ENCODE data around the gene PRR5. TPM values are rescaled to one million over a fixed set of nuclear protein-coding genes. Genes with fewer than 3 reads are reported as not detected.

Gene PRR5
- total and polyA plus RNA-seq, 4 donors, result 11.5 to 49.1 (median 19.3) TPM

- no peaks in the 10 kb centered on the region for H3K4me1 ChIP-seq (ENCODE audit: control insufficient read depth in 4 of 4, insufficient read depth in 4 of 4, low read length in 3 of 4)
- TF ChIP-seq ZBTB33 (IDR thresholded peaks at IDR 0.05), result no peak
- TF ChIP-seq JUND (IDR thresholded peaks at IDR 0.05), result no peak
- no peak for TF ChIP-seq EGR1 (IDR thresholded peaks at IDR 0.05; ENCODE audit: low read depth in 2 of 2)
- TF ChIP-seq ATF3 (IDR thresholded peaks at IDR 0.05), result no peak
- H3K9ac ChIP-seq (ENCODE audit: low read depth in 1 of 2, low read length in 2 of 2), result no peak overlapping the region
- no peak for DNase-seq (ENCODE audit: low spot score)
- 95% methylated on average over 23 of the region's 23 CpGs for WGBS
- H3K9me3 ChIP-seq (ENCODE audit: control insufficient read depth in 4 of 4, low read length in 3 of 4), result no peaks in the 10 kb centered on the region
- H3K27me3 ChIP-seq (ENCODE audit: control insufficient read depth in 4 of 4, insufficient read depth in 4 of 4, low read length in 3 of 4), result no peaks in the 10 kb centered on the region
- H3K4me3 ChIP-seq (ENCODE audit: low read depth in 1 of 3, low read length in 3 of 3), result no peak overlapping the region
- H3K27ac ChIP-seq (ENCODE audit: low read depth in 1 of 2, low read length in 2 of 2), result no peak overlapping the region
- no peaks in the 10 kb centered on the region for H3K36me3 ChIP-seq (ENCODE audit: control insufficient read depth in 4 of 4, insufficient read depth in 3 of 4, low read depth in 1 of 4, low read length in 3 of 4)
These were observed 84.1 kb downstream of the PRR5 start for GRCh38 chr22:44786136-44786535.

- 89% methylated on average over 7 of the region's 7 CpGs for WGBS
- no peak for TF ChIP-seq NR2F2 (IDR thresholded peaks at IDR 0.05)
- no peak for TF ChIP-seq ZBTB33 (IDR thresholded peaks at IDR 0.05)
- TF ChIP-seq ATF3 (IDR thresholded peaks at IDR 0.05), result no peak
- TF ChIP-seq FOXA2 (IDR thresholded peaks at IDR 0.05), result no peak
- TF ChIP-seq GABPA (IDR thresholded peaks at IDR 0.05 in 1 of 2, conservative IDR thresholded peaks at IDR 0.05 in 1 of 2), result no peak
- no peak for TF ChIP-seq FOXA1 (IDR thresholded peaks at IDR 0.05)
- no peak for TF ChIP-seq HNF4A (conservative IDR thresholded peaks at IDR 0.05)
- TF ChIP-seq REST (IDR thresholded peaks at IDR 0.05), result no peak
- TF ChIP-seq JUND (IDR thresholded peaks at IDR 0.05), result no peak
- TF ChIP-seq EGR1 (IDR thresholded peaks at IDR 0.05; ENCODE audit: low read depth in 2 of 2), result no peak
- TF ChIP-seq MAX (IDR thresholded peaks at IDR 0.05), result no peak
- no peak for TF ChIP-seq SP1 (IDR thresholded peaks at IDR 0.05)
- no peak for TF ChIP-seq YY1 (IDR thresholded peaks at IDR 0.05)
- TF ChIP-seq RAD21 (IDR thresholded peaks at IDR 0.05), result no peak
- TF ChIP-seq CTCF (IDR thresholded peaks at IDR 0.05; ENCODE audit: low read depth, low read length, missing input control), result no peak
- Histone ChIP-seq H3K4me1 (ENCODE audit: control insufficient read depth in 4 of 4, insufficient read depth in 4 of 4, low read length in 3 of 4) (no peaks in the 10 kb centered on the region), H3K9ac (ENCODE audit: low read depth in 1 of 2, low read length in 2 of 2) (no peak overlapping the region), H3K36me3 (ENCODE audit: control insufficient read depth in 4 of 4, insufficient read depth in 3 of 4, low read depth in 1 of 4, low read length in 3 of 4) (no peaks in the 10 kb centered on the region), H3K4me3 (ENCODE audit: low read depth in 1 of 3, low read length in 3 of 3) (no peak overlapping the region), H3K27ac (ENCODE audit: low read depth in 1 of 2, low read length in 2 of 2) (no peak overlapping the region), H3K9me3 (ENCODE audit: control insufficient read depth in 4 of 4, low read length in 3 of 4) (no peaks in the 10 kb centered on the region), H3K27me3 (ENCODE audit: control insufficient read depth in 4 of 4, insufficient read depth in 4 of 4, low read length in 3 of 4) (no peaks in the 10 kb centered on the region)
- no peak for DNase-seq (ENCODE audit: low spot score)
These were observed 84.6 kb downstream of the PRR5 start for GRCh38 chr22:44786610-44787009.
